ENCODE data around the gene SSPN.

DNA sequence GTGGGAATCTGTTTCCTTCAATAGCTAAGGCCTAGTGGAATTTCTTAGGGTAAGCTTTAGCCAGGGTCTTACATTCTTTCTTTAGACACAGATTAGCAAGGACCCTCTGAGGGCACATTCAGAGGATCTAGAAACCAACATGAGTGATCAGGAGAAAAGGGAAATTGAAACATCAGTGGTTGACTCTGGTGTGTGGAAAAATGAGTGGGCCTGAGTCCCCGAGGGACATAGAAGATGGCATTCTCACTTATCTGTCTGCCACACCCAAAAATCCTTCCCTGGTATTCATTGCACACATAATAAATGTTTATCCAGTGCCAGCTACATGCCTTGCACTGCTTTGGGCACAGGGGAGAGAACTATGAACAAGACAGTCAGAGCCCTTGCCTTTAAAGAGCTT is 82.9 kb downstream of the SSPN start:
- TF ChIP-seq, protein P1, sequence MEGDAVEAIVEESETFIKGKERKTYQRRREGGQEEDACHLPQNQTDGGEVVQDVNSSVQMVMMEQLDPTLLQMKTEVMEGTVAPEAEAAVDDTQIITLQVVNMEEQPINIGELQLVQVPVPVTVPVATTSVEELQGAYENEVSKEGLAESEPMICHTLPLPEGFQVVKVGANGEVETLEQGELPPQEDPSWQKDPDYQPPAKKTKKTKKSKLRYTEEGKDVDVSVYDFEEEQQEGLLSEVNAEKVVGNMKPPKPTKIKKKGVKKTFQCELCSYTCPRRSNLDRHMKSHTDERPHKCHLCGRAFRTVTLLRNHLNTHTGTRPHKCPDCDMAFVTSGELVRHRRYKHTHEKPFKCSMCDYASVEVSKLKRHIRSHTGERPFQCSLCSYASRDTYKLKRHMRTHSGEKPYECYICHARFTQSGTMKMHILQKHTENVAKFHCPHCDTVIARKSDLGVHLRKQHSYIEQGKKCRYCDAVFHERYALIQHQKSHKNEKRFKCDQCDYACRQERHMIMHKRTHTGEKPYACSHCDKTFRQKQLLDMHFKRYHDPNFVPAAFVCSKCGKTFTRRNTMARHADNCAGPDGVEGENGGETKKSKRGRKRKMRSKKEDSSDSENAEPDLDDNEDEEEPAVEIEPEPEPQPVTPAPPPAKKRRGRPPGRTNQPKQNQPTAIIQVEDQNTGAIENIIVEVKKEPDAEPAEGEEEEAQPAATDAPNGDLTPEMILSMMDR (IDR thresholded peaks at IDR 0.05): no peak
- no peak for TF ChIP-seq POLR2A (IDR thresholded peaks at IDR 0.05)
